Endothelial cell of umbilical vein (primary cell): ENCODE measurements around the gene METRNL. TPM values are rescaled to one million over a fixed set of nuclear protein-coding genes. Genes with fewer than 3 reads are reported as not detected.

Experiments
- BruUV-seq: library from RNA; stranded (reverse); fragments of 400-500 nt; replicated peaks from 2 replicates; lab custom pipeline; 2021; lab: Mats Ljungman, UMichigan
- CTCF ChIA-PET: fragments of 300-600, 350-600 bp; sonication (Branson Sonifier 250); formaldehyde crosslinking; loops from one replicate; lab custom pipeline; 2021; ENCODE audit warnings: antibody characterized with exemption, inconsistent platforms; lab: Charles Lee
- POLR2A ChIA-PET: fragments of 300-600, 350-600 bp; sonication (Branson Sonifier 250); formaldehyde crosslinking; loops from one replicate; lab custom pipeline; 2021; ENCODE audit warnings: antibody characterized with exemption, inconsistent platforms; lab: Charles Lee
- DNase-seq: peaks from one replicate; pipeline ENCODE4 v3.0.0-alpha.2; 2011; ENCODE audit warnings: low read depth, low spot score
- FAIRE-seq: peaks from 2 replicates; lab custom pipeline; 2011; peaks lifted over from hg19 to GRCh38; lab: Jason Lieb, UNC
- H2AFZ ChIP-seq: 2 replicates; pipeline ENCODE4 v1.6.0; 2012; ENCODE audit warnings: low read depth, low read length, control low read depth, inconsistent platforms
- H3K27ac ChIP-seq: 2 replicates; pipeline ENCODE4 v1.5.1; 2011; ENCODE audit warnings: low read depth, mild to moderate bottlenecking, control low read depth, low read length, moderate library complexity; ENCODE audit not compliant: insufficient read depth
- H3K27me3 ChIP-seq, 2 experiments: 2 replicates each; pipeline versions ENCODE4 v1.6.0 to v1.6.1; 2011; ENCODE audit warnings: low read length in 2 of 2, mixed read lengths in 1 of 2; ENCODE audit not compliant: control insufficient read depth in 2 of 2, insufficient read depth in 2 of 2
- H3K36me3 ChIP-seq, 2 experiments: 2 replicates in 1 of 2; 3 replicates in 1 of 2; pipeline ENCODE4 v1.5.1; 2011; ENCODE audit warnings: low read length in 2 of 2, mild to moderate bottlenecking in 1 of 2, moderate library complexity in 1 of 2; ENCODE audit not compliant: control insufficient read depth in 2 of 2, insufficient read depth in 2 of 2; ENCODE audit errors: extremely low read depth in 1 of 2
- H3K4me1 ChIP-seq: 3 replicates; pipeline ENCODE4 v1.5.1; 2011; ENCODE audit warnings: mild to moderate bottlenecking, low read length; ENCODE audit not compliant: control insufficient read depth, insufficient read depth; ENCODE audit errors: extremely low read depth
- H3K4me2 ChIP-seq: 2 replicates; pipeline ENCODE4 v1.6.1; 2011; ENCODE audit warnings: low read length, control low read depth, mixed read lengths; ENCODE audit not compliant: insufficient read depth
- H3K4me3 ChIP-seq, 3 experiments: fragments of 200-600 bp in 1 of 3; sonication (generic), shearing (Covaris generic) in 1 of 3; replicated peaks in 1 of 3; 2 replicates each; pipeline ENCODE4 v1.5.1; 2011 to 2016; ENCODE audit warnings: control low read depth in 3 of 3, low read length in 3 of 3, mild to moderate bottlenecking in 2 of 3, inconsistent platforms in 1 of 3, low read depth in 1 of 3, moderate library complexity in 1 of 3; ENCODE audit not compliant: insufficient read depth in 1 of 3
- H3K79me2 ChIP-seq: 2 replicates; pipeline ENCODE4 v1.6.0; 2012; ENCODE audit warnings: low read length, inconsistent platforms; ENCODE audit not compliant: control insufficient read depth, insufficient read depth
- H3K9ac ChIP-seq: replicated peaks from 2 replicates; pipeline ENCODE3; 2011; ENCODE audit warnings: low read length, control low read depth; ENCODE audit not compliant: insufficient read depth; ENCODE audit errors: extremely low read depth
- H3K9me1 ChIP-seq: replicated peaks from 3 replicates; pipeline ENCODE4 v1.6.0; 2011; ENCODE audit warnings: mild to moderate bottlenecking, low read length; ENCODE audit not compliant: control insufficient read depth, insufficient read depth; ENCODE audit errors: extremely low read depth
- H3K9me3 ChIP-seq: replicated peaks from 2 replicates; pipeline ENCODE4 v1.5.1; 2012; ENCODE audit warnings: low read length, inconsistent platforms; ENCODE audit not compliant: control insufficient read depth, insufficient read depth
- H4K20me1 ChIP-seq: replicated peaks from 2 replicates; pipeline ENCODE3; 2011; ENCODE audit warnings: mild to moderate bottlenecking, low read length; ENCODE audit not compliant: control insufficient read depth, insufficient read depth; ENCODE audit errors: extremely low read depth
- CTCF ChIP-seq, 2 donors: IDR thresholded peaks; 1 replicate in 1 of 2; 2 replicates in 1 of 2; pipeline ENCODE4 v1.5.1; 2011; ENCODE audit warnings: low read length in 2 of 2, mild to moderate bottlenecking in 2 of 2, moderate library complexity in 2 of 2, control low read depth in 1 of 2, inconsistent platforms in 1 of 2, low read depth in 1 of 2; ENCODE audit not compliant: insufficient read depth in 1 of 2; ENCODE audit errors: extremely low read depth in 1 of 2
- GATA2 ChIP-seq: IDR thresholded peaks from 2 replicates; pipeline ENCODE4 v1.7.0; 2011; ENCODE audit warnings: low read depth, mild to moderate bottlenecking, moderate library complexity, mixed read lengths, low read length; ENCODE audit not compliant: insufficient read length, insufficient read depth
- JUN ChIP-seq: IDR thresholded peaks from 2 replicates; pipeline ENCODE4 v1.6.1; 2011; ENCODE audit warnings: borderline replicate concordance, low read depth; ENCODE audit not compliant: insufficient read length, insufficient read depth
- MYC ChIP-seq: IDR thresholded peaks from one replicate; pipeline ENCODE4 v1.6.1; 2011; ENCODE audit warnings: mild to moderate bottlenecking, low read depth, low read length
- POLR2A ChIP-seq: IDR thresholded peaks from 2 replicates; pipeline ENCODE4 v1.6.1; 2012; ENCODE audit warnings: low read depth, mild to moderate bottlenecking, control low read depth, low read length
- POLR2AphosphoS5 ChIP-seq: IDR thresholded peaks from 2 replicates; pipeline ENCODE4 v1.6.1; 2012; ENCODE audit warnings: low read depth, mild to moderate bottlenecking, control low read depth, low read length, moderate library complexity; ENCODE audit not compliant: insufficient read depth
- dilution Hi-C: fragments of 300-500 bp; cut with MboI; formaldehyde crosslinking; loops from one replicate; pipeline ENCODE4 v1.15.0; 2019; ENCODE audit warnings: low sequenced_read_pairs; ENCODE audit not compliant: extremely low pct_ligation_motif_present
- intact Hi-C: fragments of 100-400 bp; cut with micrococcal nuclease; formaldehyde crosslinking; loops from one replicate; pipeline ENCODE4 v1.10.0; 2022
- polyA plus RNA-seq, 4 experiments: library from polyadenylated mRNA; depleted of rRNA in 3 of 4; stranded (reverse) in 3 of 4; unstranded in 1 of 4; fragments of >200 nt; gene quantifications; 2 replicates each; pipeline versions ENCODE4 v1.2.1 to v1.2.3, GENCODE V29; 2011 to 2012; ENCODE audit warnings: missing spikeins in 1 of 4
- total RNA-seq: library from RNA; stranded (reverse); gene quantifications from 2 replicates; pipeline ENCODE4 v1.2.3, GENCODE V29; 2021

Gene METRNL
- total and polyA plus RNA-seq, 2 donors (not counting 3 experiments of a cell fraction or from before 2014, with no cell fraction given), result 29.5 to 54.4 TPM

DNA sequence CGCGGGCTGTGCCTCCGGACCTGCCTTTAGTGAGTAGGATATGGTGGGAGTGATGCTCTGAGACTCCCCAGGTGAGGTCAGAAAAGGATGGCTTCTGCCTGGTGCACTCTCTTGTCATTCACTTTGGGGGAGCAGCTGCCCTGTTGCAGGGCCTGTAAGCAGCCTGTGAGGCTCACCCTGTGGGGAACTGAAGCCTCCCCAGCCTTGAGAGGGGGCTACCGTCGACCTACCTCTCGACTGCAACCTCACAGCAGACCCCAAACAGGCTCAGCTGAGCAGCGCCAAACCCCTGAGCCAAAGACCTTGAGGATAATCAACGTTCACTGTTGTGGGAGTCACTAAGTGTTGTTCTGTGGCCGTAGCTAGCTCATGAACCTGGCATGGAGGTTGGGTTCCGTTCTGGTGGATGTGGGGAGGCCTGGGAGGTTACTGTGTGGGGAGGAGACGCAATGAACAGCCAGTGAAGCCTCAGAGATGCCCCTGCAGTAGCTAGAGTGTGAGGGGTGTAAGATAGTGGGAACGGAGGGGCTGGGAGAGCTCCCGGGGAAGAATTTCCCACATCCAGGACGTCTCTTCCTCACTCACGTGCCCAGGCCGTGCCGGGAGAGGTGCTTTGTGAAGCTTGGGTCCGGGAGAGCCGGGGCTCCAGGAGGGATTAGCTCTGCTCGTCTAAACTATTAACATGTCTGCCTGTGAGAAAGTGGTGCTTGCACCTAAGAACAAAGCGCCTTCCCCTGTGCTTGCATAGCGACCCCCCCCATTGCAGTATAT, 38.8 kb downstream of the METRNL start:
- H3K79me2 ChIP-seq, result no peaks in the 10 kb centered on the region
- no peak for DNase-seq
- dilution Hi-C loops (no loop called here), intact Hi-C loops (no loop called here)
- ChIA-PET CTCF (interaction anchor here (0.8 to 1.5 kb wide), 3 partner anchors 34 to 44 kb away, joined by 3 read pairs; no protein-coding TSS in a partner anchor), POLR2A (no interaction called here)
- no peaks in the 10 kb centered on the region for H3K4me1 ChIP-seq
- H3K9ac ChIP-seq, result no peak overlapping the region
- H4K20me1 ChIP-seq, result no peaks in the 10 kb centered on the region
- H2AFZ ChIP-seq, result no peak overlapping the region
- H3K27ac ChIP-seq, result no peak overlapping the region
- H3K36me3 ChIP-seq, result no peaks in the 10 kb centered on the region
- H3K4me3 ChIP-seq, result no peak overlapping the region
- H3K9me3 ChIP-seq, result no peaks in the 10 kb centered on the region
- no peak for FAIRE-seq
- H3K4me2 ChIP-seq, result no peak overlapping the region
- H3K27me3 ChIP-seq, result no peaks in the 10 kb centered on the region
- no TSS peak for BruUV-seq
- TF ChIP-seq POLR2A (no peak), MYC (no peak), POLR2AphosphoS5 (no peak), JUN (no peak), GATA2 (no peak), CTCF (IDR thresholded peaks at IDR 0.05; ENCODE audit: extremely low read depth in 1 of 2, insufficient read depth in 1 of 2, low read depth in 1 of 2, low read length in 2 of 2) (no peak)
- H3K9me1 ChIP-seq, result no peaks in the 10 kb centered on the region
